UCSD-AML1 (cell line): ENCODE data around the gene SELE.

Experiments used
- DNase-seq: peaks from one replicate; lab custom pipeline; 2025; ENCODE audit not compliant: unreplicated experiment; lab: John Stamatoyannopoulos, UW

SELE gene, protein sequence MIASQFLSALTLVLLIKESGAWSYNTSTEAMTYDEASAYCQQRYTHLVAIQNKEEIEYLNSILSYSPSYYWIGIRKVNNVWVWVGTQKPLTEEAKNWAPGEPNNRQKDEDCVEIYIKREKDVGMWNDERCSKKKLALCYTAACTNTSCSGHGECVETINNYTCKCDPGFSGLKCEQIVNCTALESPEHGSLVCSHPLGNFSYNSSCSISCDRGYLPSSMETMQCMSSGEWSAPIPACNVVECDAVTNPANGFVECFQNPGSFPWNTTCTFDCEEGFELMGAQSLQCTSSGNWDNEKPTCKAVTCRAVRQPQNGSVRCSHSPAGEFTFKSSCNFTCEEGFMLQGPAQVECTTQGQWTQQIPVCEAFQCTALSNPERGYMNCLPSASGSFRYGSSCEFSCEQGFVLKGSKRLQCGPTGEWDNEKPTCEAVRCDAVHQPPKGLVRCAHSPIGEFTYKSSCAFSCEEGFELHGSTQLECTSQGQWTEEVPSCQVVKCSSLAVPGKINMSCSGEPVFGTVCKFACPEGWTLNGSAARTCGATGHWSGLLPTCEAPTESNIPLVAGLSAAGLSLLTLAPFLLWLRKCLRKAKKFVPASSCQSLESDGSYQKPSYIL

DNA sequence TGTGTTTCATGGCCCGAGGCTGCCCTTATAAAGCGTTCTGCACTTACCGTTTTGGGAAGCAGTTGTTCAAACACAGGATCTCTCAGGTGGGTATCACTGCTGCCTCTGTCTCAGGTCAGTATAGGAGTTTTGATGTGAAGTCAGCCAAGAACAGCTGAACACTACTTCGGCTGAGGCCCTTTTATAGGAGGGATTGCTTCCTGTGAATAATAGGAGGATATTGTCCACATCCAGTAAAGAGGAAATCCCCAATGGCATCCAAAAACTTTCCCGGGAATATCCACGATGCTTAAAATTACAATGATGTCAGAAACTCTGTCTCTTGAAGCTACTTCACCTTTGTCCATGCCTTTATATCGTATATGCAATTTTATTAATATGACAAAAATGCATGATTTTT is at the start of gene SELE:
TSS of gene SELE (minus strand) at position 156 of the 400 bp plus-strand sequence. CDS start 467 bp downstream, outside the sequence.
- no peak for DNase-seq

DNA sequence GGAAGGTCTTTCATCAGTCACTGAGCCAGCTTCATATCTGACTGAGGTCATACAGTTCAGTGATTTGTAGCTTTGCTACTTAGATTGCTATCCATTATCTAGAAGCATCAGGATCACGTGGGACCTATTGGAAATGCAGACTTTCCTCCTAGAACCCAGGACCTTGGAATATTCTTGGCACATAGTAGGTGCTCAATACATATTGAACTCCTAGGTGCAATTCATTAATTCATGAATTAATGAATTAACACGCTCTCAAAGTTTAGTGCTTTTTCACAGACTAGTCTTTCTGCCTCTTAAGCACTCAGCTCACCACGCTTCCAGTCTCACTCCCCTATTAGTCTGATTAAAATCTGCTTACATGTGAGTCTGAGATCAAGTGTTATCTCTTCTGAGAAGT is 48.7 kb upstream of the SELE start:
- DNase-seq = no peak

DNA sequence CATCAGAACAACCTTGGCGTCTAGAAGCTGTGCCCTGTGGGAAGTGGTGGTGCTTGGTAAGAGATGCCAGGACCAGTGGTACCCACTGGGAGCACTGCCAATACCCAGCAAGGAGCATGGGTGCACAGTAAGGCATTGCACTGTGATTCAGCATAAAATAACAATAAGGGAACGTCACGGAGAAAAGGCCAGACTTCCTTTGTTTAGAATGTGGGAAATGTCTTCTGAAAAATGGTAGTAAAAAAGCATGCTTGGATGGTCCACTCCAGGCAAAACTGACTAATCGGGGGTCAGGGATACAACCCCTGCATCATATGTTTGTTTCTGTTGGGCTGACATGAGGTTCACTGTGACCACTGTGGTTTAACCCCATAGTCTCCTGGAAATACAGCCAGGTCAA is 46.1 kb upstream of the SELE start:
- peak; percentile 28 for DNase-seq

DNA sequence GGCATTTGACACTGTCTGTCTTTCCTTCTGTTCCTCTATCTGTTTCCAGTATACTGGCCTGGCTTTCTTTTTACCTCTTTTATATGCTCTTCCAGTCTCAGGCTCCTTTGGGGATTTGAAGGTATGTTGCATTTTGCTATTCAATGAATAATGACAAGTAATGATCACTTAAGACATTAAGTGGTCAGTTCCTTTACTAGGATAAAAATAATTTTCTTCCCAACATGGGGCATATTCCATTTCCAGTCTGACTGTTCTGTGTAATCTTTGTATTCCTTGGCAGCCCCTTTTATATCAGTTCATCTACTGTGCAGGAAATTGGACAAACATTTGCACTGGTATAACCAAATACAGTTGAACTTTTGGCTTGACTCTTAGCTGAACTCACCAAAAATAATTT is 45.3 kb upstream of the SELE start:
- no peak for DNase-seq

DNA sequence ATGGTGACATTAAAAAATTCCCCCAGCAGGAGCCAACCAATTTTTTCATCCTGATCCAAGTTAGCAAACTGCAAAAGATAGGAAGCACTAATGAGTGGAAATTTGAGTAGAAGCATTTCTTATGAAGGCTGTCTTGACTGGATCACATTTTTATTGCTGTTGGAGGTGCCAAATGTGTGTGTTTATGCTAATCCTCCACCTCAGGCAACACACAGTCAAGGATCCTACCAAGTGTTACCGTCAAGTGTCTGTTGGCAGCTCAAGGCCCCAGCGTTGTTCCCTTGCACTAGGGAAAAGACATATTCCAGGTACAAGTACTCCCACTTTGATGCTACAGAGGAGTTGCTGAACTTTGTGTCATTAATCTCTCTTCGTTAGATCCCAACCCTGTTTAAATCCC is 42.6 kb upstream of the SELE start:
- DNase-seq = no peak

DNA sequence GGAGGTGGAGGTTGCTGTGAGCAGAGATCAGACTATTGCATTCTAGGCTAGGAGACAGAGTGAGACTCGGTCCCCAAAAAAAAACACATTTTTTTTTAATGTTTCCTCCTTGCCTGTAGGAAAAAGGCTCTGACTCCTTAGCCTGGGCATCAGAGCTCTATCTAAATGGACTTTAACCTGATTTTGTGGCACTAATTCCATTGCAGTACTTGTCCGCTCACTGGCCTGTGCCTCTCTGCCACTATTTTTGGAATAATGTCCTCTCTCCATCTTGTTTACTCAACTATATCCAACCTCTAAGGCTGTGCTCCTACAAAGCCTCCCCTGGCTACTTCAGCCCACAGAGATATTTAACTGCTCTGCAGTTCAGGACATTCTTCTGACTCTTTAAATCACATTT is 34.3 kb upstream of the SELE start:
- no peak for DNase-seq

DNA sequence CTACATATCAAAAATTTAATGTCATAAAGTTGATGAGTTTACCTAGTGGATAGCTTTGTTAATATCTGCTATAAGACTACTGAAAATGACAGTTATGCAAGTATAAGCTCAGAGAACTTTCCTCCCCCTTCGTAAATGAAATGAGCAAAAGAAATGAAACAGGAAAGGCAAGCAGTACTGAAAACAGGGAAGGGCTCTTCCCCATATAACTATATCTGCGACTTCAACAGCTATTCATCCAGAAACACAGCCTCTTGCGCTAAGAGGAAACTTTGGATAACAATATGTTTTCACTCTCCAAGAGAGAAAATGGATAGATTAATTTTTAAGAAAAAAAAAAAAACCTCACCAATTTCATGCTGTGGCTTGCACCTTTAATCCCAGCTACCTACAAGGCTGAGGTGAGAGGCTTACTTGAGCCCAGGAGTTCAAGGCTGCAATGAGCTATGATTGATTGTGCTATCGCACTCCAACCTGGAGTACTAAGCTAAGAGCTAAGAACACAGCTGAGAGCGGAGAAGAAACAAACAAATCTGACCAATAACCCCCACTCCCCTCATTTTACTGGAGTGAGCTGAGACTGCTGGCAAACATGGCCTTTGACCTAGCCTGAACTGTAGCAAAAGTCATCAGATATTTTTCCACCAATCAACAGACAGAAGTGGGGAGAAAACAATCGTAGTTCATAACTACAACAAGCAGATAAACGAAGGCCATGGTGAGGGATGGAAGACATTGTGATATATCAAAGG is 31.9 kb upstream of the SELE start:
- DNase-seq = no peak

DNA sequence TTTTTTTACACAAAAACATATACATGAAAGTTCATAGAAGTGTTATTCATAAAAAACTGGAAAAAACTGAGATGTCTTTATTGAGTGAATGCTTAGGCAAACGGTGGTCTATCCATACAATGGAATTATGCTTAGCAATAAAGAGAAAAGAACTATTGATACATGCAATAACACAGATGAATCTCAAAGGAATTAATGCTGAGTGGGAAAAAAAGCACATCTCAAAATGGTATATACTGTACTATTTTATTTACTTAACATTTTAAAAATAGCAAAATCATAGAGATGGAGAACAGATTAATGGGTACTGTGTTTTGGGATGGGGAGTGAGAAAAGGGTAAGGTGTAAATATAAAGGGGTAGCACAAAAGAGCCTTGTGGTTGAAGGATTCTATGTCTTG is 31.0 kb upstream of the SELE start:
- no peak for DNase-seq

DNA sequence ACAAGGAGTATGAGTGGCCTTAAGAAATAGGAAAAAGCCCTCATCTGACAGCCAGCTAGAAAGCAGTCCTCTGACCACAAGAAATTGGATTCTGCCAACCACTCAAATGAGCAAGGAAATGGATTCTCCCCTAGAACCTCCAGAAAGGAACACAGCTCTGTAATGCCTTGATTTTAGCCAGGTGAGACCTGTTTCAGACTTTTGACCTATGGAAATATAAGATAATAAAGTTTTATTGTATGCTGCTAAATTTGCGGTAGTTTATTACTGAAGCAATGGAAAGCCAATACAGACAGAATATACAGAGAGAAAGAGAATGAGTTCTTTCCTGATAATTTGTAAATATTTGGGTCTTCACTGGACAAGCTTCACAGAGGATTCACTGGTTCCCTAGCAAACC is 28.8 kb upstream of the SELE start:
- DNase-seq = no peak

DNA sequence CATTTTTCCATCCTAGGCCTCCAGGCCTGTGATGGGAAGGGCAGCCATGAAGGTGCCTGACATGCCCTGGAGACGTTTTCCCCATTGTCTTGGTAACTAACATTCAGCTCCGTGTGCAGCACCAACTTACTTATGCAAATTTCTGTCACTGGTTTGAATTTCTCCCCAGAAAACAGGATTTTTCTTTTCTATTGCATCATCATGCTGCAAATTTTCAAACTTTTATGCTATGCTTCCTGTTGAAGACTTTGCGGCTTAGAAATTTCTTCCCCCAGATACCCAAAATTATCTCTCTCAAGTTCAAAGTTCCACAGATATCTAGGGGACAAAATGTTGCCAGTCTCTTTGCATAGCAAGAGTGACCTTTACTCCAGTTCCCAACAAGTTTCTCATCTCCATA is 25.2 kb upstream of the SELE start:
- no peak for DNase-seq

DNA sequence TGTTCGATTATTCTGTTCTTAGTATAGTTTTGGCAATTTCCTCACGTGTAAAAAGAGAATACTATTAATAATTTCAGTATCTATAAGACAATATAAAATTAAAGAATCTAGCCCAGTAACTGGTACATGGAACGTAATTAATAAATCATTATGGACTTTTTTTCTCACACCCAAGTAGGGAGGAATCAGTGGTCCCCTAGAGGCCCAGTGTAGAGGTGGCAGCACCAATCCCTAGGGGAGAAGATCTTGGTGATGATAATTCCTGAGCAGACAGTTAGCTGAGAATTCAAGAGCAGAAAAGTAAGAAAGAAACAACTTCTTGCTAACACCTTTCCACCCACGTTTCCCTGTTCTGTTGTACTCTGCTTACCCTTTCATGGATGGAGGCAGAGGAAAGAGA is 19.7 kb upstream of the SELE start:
- DNase-seq = no peak

DNA sequence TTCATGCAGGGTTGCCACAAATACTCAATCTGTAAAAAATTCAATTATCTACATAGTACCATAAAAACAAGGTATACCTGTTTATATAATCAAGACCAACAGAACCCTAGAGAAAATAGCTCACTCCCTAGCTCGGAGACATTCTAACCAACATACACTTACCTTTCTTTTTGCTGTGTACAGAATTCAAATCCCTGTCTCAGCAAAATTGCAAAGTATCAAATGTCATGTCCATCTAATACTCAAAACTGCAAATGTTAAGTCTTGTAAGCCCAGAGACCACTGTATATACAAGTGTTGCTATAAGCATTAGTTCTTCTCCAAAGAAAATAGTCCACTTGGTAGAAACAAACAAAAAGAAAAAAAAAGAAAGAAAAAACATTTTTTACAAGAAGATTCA is 16.2 kb upstream of the SELE start:
- no peak for DNase-seq

DNA sequence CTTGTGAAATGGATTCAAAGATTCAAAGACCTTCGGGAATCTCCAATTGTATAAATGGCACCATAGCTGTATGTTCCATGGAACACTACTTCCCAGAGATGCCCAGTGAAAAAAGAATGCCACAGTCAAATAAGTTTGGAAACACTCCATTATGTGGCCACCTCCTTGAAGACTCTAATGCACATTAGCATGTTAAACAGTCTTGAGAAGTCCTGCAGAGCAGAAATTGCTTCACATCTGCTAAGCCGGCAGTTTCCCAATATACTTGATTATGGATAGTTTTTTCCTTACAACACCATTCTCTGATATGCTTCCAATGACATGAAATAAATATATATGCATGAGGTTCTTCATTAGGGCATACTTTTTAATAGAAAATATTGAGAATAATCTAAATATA is 12.7 kb upstream of the SELE start:
- no peak for DNase-seq

DNA sequence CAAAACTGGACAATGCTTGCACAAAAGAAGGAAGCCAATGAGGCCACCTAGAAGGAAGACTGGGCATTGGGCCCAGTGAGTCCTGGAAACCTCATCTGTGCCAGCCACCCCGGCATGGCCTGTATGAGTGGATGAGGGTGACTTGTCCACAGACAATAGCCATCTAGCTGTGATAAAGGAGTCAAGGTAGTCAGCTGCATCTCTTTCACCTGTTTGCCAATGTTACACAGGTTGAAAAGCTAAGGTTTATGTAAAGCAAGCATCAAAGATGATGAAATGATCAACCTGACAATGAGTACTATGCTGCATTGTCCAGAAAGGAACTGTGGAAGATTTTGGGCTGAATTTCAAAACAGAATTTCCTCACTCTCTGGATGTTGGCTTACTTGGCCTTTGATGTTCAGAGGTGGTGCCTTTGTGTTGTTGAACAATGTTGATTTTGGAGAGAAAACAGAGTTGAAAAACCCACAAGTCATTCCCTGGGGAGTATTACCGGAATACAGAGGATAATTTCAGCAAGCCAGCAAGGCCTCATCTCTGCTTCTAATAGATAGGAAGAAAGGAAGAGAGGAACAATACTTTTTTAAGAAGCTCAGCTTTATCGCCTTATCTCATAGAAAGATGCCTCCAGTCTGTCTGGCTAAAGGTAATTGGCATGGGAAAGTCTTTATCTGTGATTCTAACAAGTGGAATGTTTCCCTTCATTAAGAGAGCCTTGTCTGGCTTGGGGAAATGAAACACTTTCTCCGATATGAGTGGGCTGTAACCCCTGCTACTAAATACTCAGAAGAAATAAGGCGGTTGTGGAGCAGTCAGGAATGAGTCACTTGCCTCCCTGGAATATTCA is 11.4 kb upstream of the SELE start:
- no peak for DNase-seq

DNA sequence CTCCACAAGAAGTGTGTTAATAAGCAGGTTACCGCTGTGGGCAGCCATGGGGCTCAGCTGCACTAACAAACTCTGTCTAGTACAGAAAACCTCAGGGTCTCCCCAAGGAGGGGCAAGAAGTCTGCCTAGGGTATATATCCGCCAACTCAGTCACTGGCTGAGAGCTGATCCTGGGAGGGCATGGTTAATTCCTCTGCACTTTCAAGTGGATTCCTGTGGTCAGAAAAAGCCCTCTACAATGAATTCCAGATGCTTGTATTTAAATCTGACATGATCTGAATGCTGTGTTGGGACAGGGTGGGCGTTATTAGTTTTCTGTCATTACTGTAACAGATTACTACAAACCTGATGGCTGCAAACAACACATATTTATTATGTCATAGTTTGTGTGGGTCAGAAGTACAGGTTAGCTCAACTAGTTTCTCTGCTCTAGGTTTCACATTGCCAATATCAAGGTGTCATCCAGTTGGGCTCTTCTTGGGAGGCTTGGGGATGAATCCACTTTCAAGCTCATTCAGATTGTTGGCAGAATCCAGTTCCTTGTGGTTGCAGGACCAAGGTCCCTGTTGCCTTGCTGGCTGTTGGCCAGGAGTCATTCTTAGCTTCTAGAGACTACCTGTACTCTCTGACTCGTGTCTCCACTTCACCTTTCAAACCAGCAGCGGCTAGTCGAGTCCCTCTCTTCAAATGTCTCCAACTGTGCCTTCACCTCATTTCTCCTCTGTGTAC is 8.0 kb upstream of the SELE start:
- DNase-seq = no peak

DNA sequence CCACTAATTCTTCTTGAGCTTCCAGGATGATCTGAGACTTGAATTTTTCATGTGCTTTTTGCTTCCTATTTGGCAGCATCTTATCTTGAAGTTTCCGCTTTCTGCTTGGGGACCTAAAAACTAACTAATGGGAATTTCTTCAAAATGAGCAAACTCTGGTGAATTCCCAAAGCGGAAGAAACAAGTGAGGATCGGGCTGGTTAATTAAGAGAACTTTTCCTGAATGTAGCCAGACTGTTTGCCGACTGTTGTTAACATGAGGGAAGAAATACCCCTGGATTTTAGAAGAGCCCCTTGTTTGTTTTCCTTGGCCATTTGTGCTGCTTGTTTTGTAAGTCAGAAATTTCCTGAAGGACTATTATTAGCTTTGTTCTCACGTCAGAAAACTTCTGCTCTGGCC is 6.1 kb upstream of the SELE start:
- DNase-seq = no peak

DNA sequence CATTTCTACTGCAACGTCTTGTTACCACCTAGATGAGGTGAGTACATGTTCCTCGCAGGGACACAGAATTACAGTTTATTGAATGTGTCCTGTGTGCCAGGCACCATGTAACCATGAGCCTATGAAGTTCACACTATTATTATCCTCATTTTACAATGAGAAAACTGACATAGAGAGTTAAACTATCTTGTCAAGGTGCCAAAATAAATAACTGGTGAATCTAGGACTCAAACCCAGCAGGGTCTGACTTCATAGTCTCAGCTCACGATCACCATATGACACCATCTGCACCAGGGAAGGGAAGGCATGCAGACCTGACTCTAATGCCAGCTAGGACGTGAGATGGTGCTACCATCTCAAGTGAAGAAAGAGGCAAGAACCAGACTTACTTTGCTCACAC is 2.4 kb downstream of the SELE start:
- no peak for DNase-seq

DNA sequence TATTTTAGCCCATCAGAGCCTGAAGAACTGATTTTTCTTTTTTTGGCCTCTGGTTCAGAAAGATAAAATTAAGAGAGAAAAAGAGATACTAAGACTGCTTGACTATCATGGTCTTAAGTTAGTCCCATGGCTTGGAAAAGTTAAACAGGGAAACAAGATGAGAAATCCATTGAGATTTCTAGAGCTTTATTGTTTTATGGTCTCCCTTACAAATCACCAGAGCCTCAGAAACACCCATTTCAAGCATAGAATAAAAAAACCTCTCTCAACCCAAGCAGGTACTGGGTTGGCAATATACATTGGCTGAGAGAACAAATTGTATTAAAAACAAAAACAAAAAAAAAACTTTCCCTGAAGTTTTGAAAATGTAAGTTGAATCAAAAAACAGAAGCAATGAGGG is 3.9 kb downstream of the SELE start:
- no peak for DNase-seq

DNA sequence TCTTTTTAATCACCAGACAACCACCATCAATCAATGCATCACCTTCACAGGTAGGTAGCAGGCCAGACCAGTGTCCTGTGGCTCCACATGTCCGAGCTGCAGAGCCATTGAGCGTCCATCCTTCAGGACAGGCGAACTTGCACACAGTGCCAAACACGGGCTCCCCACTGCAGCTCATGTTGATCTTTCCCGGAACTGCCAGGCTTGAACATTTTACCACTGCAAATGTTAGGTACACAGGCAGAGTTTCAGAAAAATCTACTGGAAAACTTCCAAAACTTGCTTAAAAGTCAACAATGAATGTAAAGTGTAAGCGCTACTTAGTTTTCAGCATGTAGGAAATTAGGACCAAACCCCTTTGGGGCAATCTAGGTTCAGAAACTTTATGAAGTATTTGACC is 6.6 kb downstream of the SELE start:
- DNase-seq = no peak

DNA sequence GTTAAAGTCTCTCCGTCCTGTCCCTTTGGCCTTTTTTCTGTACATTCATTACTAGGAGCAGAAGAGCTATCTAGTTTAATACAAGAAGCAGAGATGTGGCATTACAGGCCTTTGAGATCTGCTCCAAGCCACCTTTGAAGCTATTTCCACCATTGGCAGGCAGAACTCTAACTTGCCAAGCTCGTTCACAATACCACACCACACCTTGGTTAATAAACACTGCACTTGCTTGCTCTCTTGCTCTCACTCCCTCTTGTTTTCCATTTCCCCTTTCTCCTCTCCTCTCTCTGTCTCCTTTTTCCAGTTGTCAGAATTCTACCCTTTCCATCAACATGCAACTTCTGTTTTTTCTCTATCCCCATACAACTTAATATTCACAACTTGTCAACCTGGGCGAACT is 7.0 kb downstream of the SELE start:
- no peak for DNase-seq

DNA sequence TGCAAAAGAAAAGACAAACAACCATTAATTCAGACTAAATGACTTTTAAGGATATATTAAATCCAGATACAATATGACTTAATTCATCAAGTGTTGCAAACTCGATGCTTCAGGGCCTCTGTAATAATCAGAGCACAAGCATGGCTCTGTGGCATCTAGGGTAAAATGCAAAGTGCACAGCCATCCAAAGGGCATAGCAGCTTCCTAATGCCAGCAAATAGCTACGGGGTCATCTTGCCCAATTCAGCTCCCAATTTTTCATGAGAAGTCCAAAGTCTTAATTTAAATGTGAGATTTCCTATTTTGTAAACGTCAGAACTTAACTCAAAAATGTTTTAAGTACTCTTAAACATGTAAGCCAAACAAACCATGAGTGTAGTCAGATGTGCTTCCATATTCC is 7.9 kb downstream of the SELE start:
- no peak for DNase-seq
